GM23248 (cell line): ENCODE measurements around the gene GUCA1C.

Source experiments
- EZH2 ChIP-seq: fragments of 200-600 bp; sonication (generic); IDR thresholded peaks from 2 replicates; pipeline ENCODE4 v1.6.1; 2018; ENCODE audit warnings: antibody characterized with exemption, mild to moderate bottlenecking; ENCODE audit not compliant: insufficient read depth, poor library complexity, severe bottlenecking
- EZH2phosphoT487 ChIP-seq: fragments of 200-600 bp; sonication (generic); IDR thresholded peaks from 2 replicates; pipeline ENCODE4 v1.6.1; 2018; ENCODE audit warnings: antibody characterized with exemption, moderate library complexity, mild to moderate bottlenecking, low read depth; ENCODE audit not compliant: insufficient read depth

GRCh38 chr3:108931035-108931434 lies 22.6 kb downstream of the GUCA1C start:
- TF ChIP-seq EZH2phosphoT487, result no peak
- TF ChIP-seq EZH2, result no peak
